Fibroblast of lung (primary cell): ENCODE data around the gene HES1.

Source experiments
- CTCF ChIP-seq, 2 donors: IDR thresholded peaks in 1 of 2; conservative IDR thresholded peaks in 1 of 2; 1 replicate in 1 of 2; 2 replicates in 1 of 2; pipeline ENCODE4 v1.5.1; 2011 to 2012; ENCODE audit warnings: low read length in 2 of 2, control low read depth in 1 of 2, inconsistent platforms in 1 of 2, low read depth in 1 of 2, mild to moderate bottlenecking in 1 of 2
- EZH2 ChIP-seq: IDR thresholded peaks from 2 replicates; pipeline ENCODE4 v1.5.1; 2012; ENCODE audit warnings: low read length, control low read depth, mild to moderate bottlenecking; ENCODE audit errors: missing control alignments

- no peak for TF ChIP-seq CTCF (conservative IDR thresholded peaks at IDR 0.05 in 1 of 2, IDR thresholded peaks at IDR 0.05 in 1 of 2; ENCODE audit: low read depth in 1 of 2, low read length in 2 of 2)
- no peak for TF ChIP-seq EZH2
Measured at GRCh38 chr3:194087280-194087679, 48.7 kb upstream of the HES1 start.
